GF-D8 (cell line): ENCODE data around the gene GRB2.

Experiments used
- DNase-seq: peaks from one replicate; lab custom pipeline; 2025; lab: John Stamatoyannopoulos, UW

GRB2 gene

GRCh38 chr17:75414488-75414887 is 9.0 kb upstream of the GRB2 start:
- no peak for DNase-seq

- peak; percentile 53 for DNase-seq
Measured at GRCh38 chr17:75412455-75413317, 7.2 kb upstream of the GRB2 start.

GRCh38 chr17:75411328-75412067 is 6.0 kb upstream of the GRB2 start:
- peak; percentile 96 for DNase-seq

- DNase-seq: no peak
Measured at GRCh38 chr17:75410141-75410540, 4.7 kb upstream of the GRB2 start.

GRCh38 chr17:75407655-75408352 is 2.3 kb upstream of the GRB2 start:
- no peak for DNase-seq

- DNase-seq: no peak
Measured at GRCh38 chr17:75406222-75406615, 741 bp upstream of the GRB2 start.

GRCh38 chr17:75404731-75405364 is 630 bp downstream of the GRB2 start:
- DNase-seq: no peak

- peak; percentile 70 for DNase-seq
Measured at GRCh38 chr17:75404223-75404730, 1.2 kb downstream of the GRB2 start.

- DNase-seq: no peak
Measured at GRCh38 chr17:75403131-75403530, 2.3 kb downstream of the GRB2 start.

GRCh38 chr17:75402026-75402425 is 3.5 kb downstream of the GRB2 start:
- no peak for DNase-seq

- no peak for DNase-seq
Measured at GRCh38 chr17:75400326-75400939, 5.0 kb downstream of the GRB2 start.

- DNase-seq: no peak
Measured at GRCh38 chr17:75398279-75398678, 7.2 kb downstream of the GRB2 start.

- DNase-seq: no peak
Measured at GRCh38 chr17:75397217-75397616, 8.3 kb downstream of the GRB2 start.

- no peak for DNase-seq
Measured at GRCh38 chr17:75396796-75397195, 8.7 kb downstream of the GRB2 start.

- no peak for DNase-seq
Measured at GRCh38 chr17:75396025-75396424, 9.5 kb downstream of the GRB2 start.

GRCh38 chr17:75394332-75394918 is 11.1 kb downstream of the GRB2 start:
- DNase-seq: no peak

GRCh38 chr17:75393523-75394331 is 11.8 kb downstream of the GRB2 start:
- peak; percentile 85 for DNase-seq

GRCh38 chr17:75392559-75392958 is 12.9 kb downstream of the GRB2 start:
- DNase-seq: no peak

GRCh38 chr17:75390982-75391381 is 14.5 kb downstream of the GRB2 start:
- DNase-seq: no peak

GRCh38 chr17:75388476-75389030 is 16.9 kb downstream of the GRB2 start:
- no peak for DNase-seq
